HG03571 (cell line): Measurements from ENCODE around the gene MATN4.

Experiments used
- ATAC-seq: cut with Tn5 transposase; IDR thresholded peaks from one replicate; pipeline ENCODE4 v1.9.1; 2021; ENCODE audit not compliant: unreplicated experiment

The MATN4 gene

DNA sequence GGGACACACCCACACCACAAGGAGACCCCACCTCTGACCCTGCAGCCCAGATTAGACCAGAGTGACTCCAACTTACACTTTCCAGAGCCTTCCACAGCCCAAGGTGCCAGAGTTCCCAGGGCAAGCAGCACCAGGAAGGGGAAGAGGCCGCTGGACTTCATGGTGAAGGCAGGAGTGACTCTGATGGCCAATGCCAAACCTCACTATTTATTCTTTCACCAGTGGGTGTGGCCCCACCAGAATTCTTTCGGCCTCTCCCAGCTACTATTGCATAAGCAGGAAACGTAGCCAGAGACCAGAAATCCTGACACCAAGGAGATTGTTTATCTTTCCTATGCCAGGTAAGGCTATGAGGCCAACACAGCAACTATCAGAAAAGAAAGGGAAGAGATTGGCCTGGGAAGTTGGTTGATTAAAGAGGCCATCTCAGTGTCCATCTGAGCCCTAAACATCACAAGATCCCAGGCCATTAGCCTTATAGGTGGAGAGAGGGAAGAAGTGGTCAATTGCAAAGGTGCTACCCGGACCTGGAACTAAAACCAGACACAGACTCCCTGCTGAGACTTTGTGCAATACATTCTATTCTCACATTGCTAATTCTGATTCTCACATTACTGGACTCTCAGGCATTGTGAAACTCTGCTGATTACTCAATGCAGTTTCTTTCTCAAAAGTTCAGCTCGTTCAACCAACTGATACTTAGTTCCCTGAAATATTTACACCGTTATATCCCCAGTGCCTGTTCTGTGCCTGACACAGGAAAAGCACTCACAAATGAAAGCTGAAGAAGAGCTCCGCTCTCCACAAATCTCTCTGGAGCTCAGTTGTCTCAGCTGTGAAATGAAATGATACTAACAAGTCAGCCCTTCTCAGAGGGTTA, 53.5 kb downstream of the MATN4 start, which contains the start of gene SLPI:
TSS of gene SLPI (minus strand) at position 182 of the 880 bp plus-strand sequence. CDS start at position 161, 21 bp downstream.
- ATAC-seq = no peak

- ATAC-seq = no peak
Measured at GRCh38 chr20:45253261-45253660, 54.8 kb downstream of the MATN4 start.

DNA sequence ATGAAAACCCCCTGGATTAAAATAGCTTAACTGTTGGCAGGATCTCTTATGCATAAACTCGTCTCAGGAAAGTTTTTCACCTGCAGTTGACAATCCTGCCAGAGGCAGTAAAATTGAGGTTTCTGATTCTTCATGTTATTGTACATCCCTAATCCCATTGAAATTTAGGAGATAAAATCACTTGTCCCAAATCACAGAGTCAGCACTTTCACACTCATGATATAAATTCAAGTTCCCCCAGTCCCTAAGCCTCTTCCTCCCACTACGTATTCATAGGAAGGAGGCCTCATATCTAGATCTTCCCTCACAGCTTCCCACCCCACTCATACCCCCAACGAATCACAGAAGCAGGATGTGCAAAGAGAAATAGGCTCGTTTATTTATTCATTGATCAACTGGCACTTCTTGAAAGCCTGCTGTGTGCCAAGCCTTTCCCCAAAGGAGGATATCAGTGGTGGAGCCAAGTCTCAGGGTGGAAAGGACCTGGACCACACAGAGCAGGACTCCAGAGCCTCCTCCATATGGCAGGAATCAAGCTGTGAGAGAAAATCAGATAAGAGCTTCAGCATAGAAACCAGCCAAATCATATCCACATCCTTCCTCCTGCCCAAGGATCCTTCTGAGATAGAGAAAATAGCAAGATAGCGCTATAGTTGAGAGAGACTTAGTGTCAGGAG, 56.1 kb downstream of the MATN4 start:
- no peak for ATAC-seq

GRCh38 chr20:45248609-45249008, 59.5 kb downstream of the MATN4 start:
- ATAC-seq = no peak

- ATAC-seq = no peak
Measured at GRCh38 chr20:45247865-45248264, 60.2 kb downstream of the MATN4 start.

DNA sequence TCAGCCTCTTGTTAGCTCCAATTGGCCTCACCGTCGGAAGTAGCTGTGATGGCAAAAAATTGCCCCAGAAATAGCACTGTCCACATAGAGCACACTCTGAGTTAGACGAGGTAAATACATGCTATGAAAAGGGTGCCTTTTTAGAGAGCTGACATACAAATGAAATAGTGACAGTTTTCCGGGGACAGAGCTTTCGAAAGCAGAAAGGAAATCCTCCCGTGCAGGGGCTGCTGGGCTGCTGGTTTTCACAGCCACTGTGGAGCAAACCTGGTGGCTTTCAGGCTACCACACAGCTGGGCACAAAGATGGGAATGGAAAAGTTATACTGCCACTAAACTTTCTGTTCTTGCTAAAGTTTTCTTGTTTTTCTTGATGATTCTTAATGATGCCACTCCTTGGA, 62.0 kb downstream of the MATN4 start:
- no peak for ATAC-seq
